ENCODE data around the gene AXDND1. TPM values are rescaled to one million over a fixed set of nuclear protein-coding genes. Genes with fewer than 3 reads are reported as not detected.
"Not testable (repeated sequence)": the region's sequence is repeated elsewhere in the genome, so short reads cannot be mapped to it uniquely, and the experiment has no call there.

The AXDND1 gene
- total and polyA plus RNA-seq, 2 donors = 0.19 to 1.3 TPM

GRCh38 chr1:179476484-179476883, 110.7 kb downstream of the AXDND1 start:
- WGBS = 66% methylated on average over 2 of the region's 2 CpGs

GRCh38 chr1:179478370-179478769, 112.6 kb downstream of the AXDND1 start:
- Histone ChIP-seq H3K27ac (ENCODE audit: low read depth in 1 of 2, low read length in 1 of 2) (no peak overlapping the region), H3K4me3 (ENCODE audit: low read length in 2 of 2) (no peak overlapping the region), H3K9me3 (ENCODE audit: control insufficient read depth in 2 of 2, insufficient read depth in 1 of 2, low read length in 1 of 2) (peaks cover 2 to 23% of the 10 kb centered on the region in 2 donors), H3K4me1 (ENCODE audit: control insufficient read depth in 2 of 2, insufficient read depth in 2 of 2, low read length in 2 of 2) (no peaks in the 10 kb centered on the region), H3K27me3 (ENCODE audit: control insufficient read depth in 2 of 2, insufficient read depth in 1 of 2, low read length in 1 of 2) (no peaks in the 10 kb centered on the region), H3K36me3 (ENCODE audit: control insufficient read depth in 2 of 2, insufficient read depth in 2 of 2, low read length in 1 of 2) (no peaks in the 10 kb centered on the region)
- WGBS = 48% methylated on average over 1 of the region's 1 CpG
- DNase-seq (ENCODE audit: low read depth in 6 of 9, low spot score in 9 of 9) = no peak

More at GRCh38 chr1:179476484-179476883, 110.7 kb downstream of the AXDND1 start:
- Histone ChIP-seq H3K4me3 (ENCODE audit: low read length in 2 of 2) (no peak overlapping the region), H3K36me3 (ENCODE audit: control insufficient read depth in 2 of 2, insufficient read depth in 2 of 2, low read length in 1 of 2) (no peaks in the 10 kb centered on the region), H3K27ac (ENCODE audit: low read depth in 1 of 2, low read length in 1 of 2) (no peak overlapping the region), H3K9me3 (ENCODE audit: control insufficient read depth in 2 of 2, insufficient read depth in 1 of 2, low read length in 1 of 2) (peaks cover 2 to 23% of the 10 kb centered on the region in 2 donors), H3K27me3 (ENCODE audit: control insufficient read depth in 2 of 2, insufficient read depth in 1 of 2, low read length in 1 of 2) (no peaks in the 10 kb centered on the region), H3K4me1 (ENCODE audit: control insufficient read depth in 2 of 2, insufficient read depth in 2 of 2, low read length in 2 of 2) (no peaks in the 10 kb centered on the region)
- no peak for DNase-seq (ENCODE audit: low read depth in 6 of 9, low spot score in 9 of 9)

- Histone ChIP-seq H3K27ac (ENCODE audit: low read depth in 1 of 2, low read length in 1 of 2) (no peak overlapping the region), H3K4me1 (ENCODE audit: control insufficient read depth in 2 of 2, insufficient read depth in 2 of 2, low read length in 2 of 2) (no peaks in the 10 kb centered on the region), H3K9me3 (ENCODE audit: control insufficient read depth in 2 of 2, insufficient read depth in 1 of 2, low read length in 1 of 2) (no peaks in the 10 kb centered on the region), H3K27me3 (ENCODE audit: control insufficient read depth in 2 of 2, insufficient read depth in 1 of 2, low read length in 1 of 2) (no peaks in the 10 kb centered on the region), H3K36me3 (ENCODE audit: control insufficient read depth in 2 of 2, insufficient read depth in 2 of 2, low read length in 1 of 2) (no peaks in the 10 kb centered on the region), H3K4me3 (ENCODE audit: low read length in 2 of 2) (no peak overlapping the region)
- DNase-seq (ENCODE audit: low read depth in 6 of 9, low spot score in 9 of 9) = no peak
- WGBS = 89% methylated on average over 1 of the region's 1 CpG
Observed at GRCh38 chr1:179490611-179491010, 124.8 kb downstream of the AXDND1 start.

- H3K27me3 ChIP-seq (ENCODE audit: control insufficient read depth in 2 of 2, insufficient read depth in 1 of 2, low read length in 1 of 2) = no peaks in the 10 kb centered on the region
- DNase-seq (ENCODE audit: low read depth in 6 of 9, low spot score in 9 of 9) = no peak
- no peaks in the 10 kb centered on the region for H3K4me1 ChIP-seq (ENCODE audit: control insufficient read depth in 2 of 2, insufficient read depth in 2 of 2, low read length in 2 of 2)
- no peaks in the 10 kb centered on the region for H3K36me3 ChIP-seq (ENCODE audit: control insufficient read depth in 2 of 2, insufficient read depth in 2 of 2, low read length in 1 of 2)
- H3K4me3 ChIP-seq (ENCODE audit: low read length in 2 of 2) = no peak overlapping the region
- no peaks in the 10 kb centered on the region for H3K9me3 ChIP-seq (ENCODE audit: control insufficient read depth in 2 of 2, insufficient read depth in 1 of 2, low read length in 1 of 2)
- 83% methylated on average over 2 of the region's 2 CpGs for WGBS
- no peak overlapping the region for H3K27ac ChIP-seq (ENCODE audit: low read depth in 1 of 2, low read length in 1 of 2)
Observed at GRCh38 chr1:179493323-179493722, 127.6 kb downstream of the AXDND1 start.

- no peaks in the 10 kb centered on the region for H3K9me3 ChIP-seq (ENCODE audit: control insufficient read depth in 2 of 2, insufficient read depth in 1 of 2, low read length in 1 of 2)
- WGBS = 89% methylated on average over 6 of the region's 6 CpGs
- no peak overlapping the region for H3K27ac ChIP-seq (ENCODE audit: low read depth in 1 of 2, low read length in 1 of 2)
- H3K36me3 ChIP-seq (ENCODE audit: control insufficient read depth in 2 of 2, insufficient read depth in 2 of 2, low read length in 1 of 2) = no peaks in the 10 kb centered on the region
- H3K4me3 ChIP-seq (ENCODE audit: low read length in 2 of 2) = no peak overlapping the region
- DNase-seq (ENCODE audit: low read depth in 6 of 9, low spot score in 9 of 9) = no peak
- H3K4me1 ChIP-seq (ENCODE audit: control insufficient read depth in 2 of 2, insufficient read depth in 2 of 2, low read length in 2 of 2) = no peaks in the 10 kb centered on the region
- no peaks in the 10 kb centered on the region for H3K27me3 ChIP-seq (ENCODE audit: control insufficient read depth in 2 of 2, insufficient read depth in 1 of 2, low read length in 1 of 2)
Observed at GRCh38 chr1:179506199-179506598, 140.4 kb downstream of the AXDND1 start.

GRCh38 chr1:179509384-179509783, 143.6 kb downstream of the AXDND1 start:
- H3K27ac ChIP-seq (ENCODE audit: low read depth in 1 of 2, low read length in 1 of 2) = no peak overlapping the region
- no peaks in the 10 kb centered on the region for H3K27me3 ChIP-seq (ENCODE audit: control insufficient read depth in 2 of 2, insufficient read depth in 1 of 2, low read length in 1 of 2)
- H3K36me3 ChIP-seq (ENCODE audit: control insufficient read depth in 2 of 2, insufficient read depth in 2 of 2, low read length in 1 of 2) = no peaks in the 10 kb centered on the region
- no peaks in the 10 kb centered on the region for H3K9me3 ChIP-seq (ENCODE audit: control insufficient read depth in 2 of 2, insufficient read depth in 1 of 2, low read length in 1 of 2)
- H3K4me1 ChIP-seq (ENCODE audit: control insufficient read depth in 2 of 2, insufficient read depth in 2 of 2, low read length in 2 of 2) = no peaks in the 10 kb centered on the region
- H3K4me3 ChIP-seq (ENCODE audit: low read length in 2 of 2) = no peak overlapping the region
- WGBS = 86% methylated on average over 4 of the region's 4 CpGs
- DNase-seq (ENCODE audit: low read depth in 6 of 9, low spot score in 9 of 9) = no peak

- DNase-seq (ENCODE audit: low read depth in 6 of 9, low spot score in 9 of 9) = no peak
- no peaks in the 10 kb centered on the region for H3K36me3 ChIP-seq (ENCODE audit: control insufficient read depth in 2 of 2, insufficient read depth in 2 of 2, low read length in 1 of 2)
- H3K4me3 ChIP-seq (ENCODE audit: low read length in 2 of 2) = no peak overlapping the region
- WGBS = 31% methylated on average over 2 of the region's 2 CpGs
- H3K27ac ChIP-seq (ENCODE audit: low read depth in 1 of 2, low read length in 1 of 2) = no peak overlapping the region
- H3K4me1 ChIP-seq (ENCODE audit: control insufficient read depth in 2 of 2, insufficient read depth in 2 of 2, low read length in 2 of 2) = no peaks in the 10 kb centered on the region
- no peaks in the 10 kb centered on the region for H3K27me3 ChIP-seq (ENCODE audit: control insufficient read depth in 2 of 2, insufficient read depth in 1 of 2, low read length in 1 of 2)
- no peaks in the 10 kb centered on the region for H3K9me3 ChIP-seq (ENCODE audit: control insufficient read depth in 2 of 2, insufficient read depth in 1 of 2, low read length in 1 of 2)
Observed at GRCh38 chr1:179510038-179510437, 144.3 kb downstream of the AXDND1 start.

- H3K27me3 ChIP-seq (ENCODE audit: control insufficient read depth in 2 of 2, insufficient read depth in 1 of 2, low read length in 1 of 2) = no peaks in the 10 kb centered on the region
- no peak overlapping the region for H3K27ac ChIP-seq (ENCODE audit: low read depth in 1 of 2, low read length in 1 of 2)
- H3K4me1 ChIP-seq (ENCODE audit: control insufficient read depth in 2 of 2, insufficient read depth in 2 of 2, low read length in 2 of 2) = no peaks in the 10 kb centered on the region
- DNase-seq (ENCODE audit: low read depth in 6 of 9, low spot score in 9 of 9) = no peak
- H3K36me3 ChIP-seq (ENCODE audit: control insufficient read depth in 2 of 2, insufficient read depth in 2 of 2, low read length in 1 of 2) = no peaks in the 10 kb centered on the region
- no peak overlapping the region for H3K4me3 ChIP-seq (ENCODE audit: low read length in 2 of 2)
- no peaks in the 10 kb centered on the region for H3K9me3 ChIP-seq (ENCODE audit: control insufficient read depth in 2 of 2, insufficient read depth in 1 of 2, low read length in 1 of 2)
- WGBS = 82% methylated on average over 11 of the region's 11 CpGs
Observed at GRCh38 chr1:179516976-179517705, 151.4 kb downstream of the AXDND1 start.

- not testable (repeated sequence) for H3K27ac ChIP-seq (ENCODE audit: low read depth in 1 of 2, low read length in 1 of 2); H3K27me3 ChIP-seq (ENCODE audit: control insufficient read depth in 2 of 2, insufficient read depth in 1 of 2, low read length in 1 of 2); H3K4me3 ChIP-seq (ENCODE audit: low read length in 2 of 2); H3K9me3 ChIP-seq (ENCODE audit: control insufficient read depth in 2 of 2, insufficient read depth in 1 of 2, low read length in 1 of 2); H3K36me3 ChIP-seq (ENCODE audit: control insufficient read depth in 2 of 2, insufficient read depth in 2 of 2, low read length in 1 of 2); H3K4me1 ChIP-seq (ENCODE audit: control insufficient read depth in 2 of 2, insufficient read depth in 2 of 2, low read length in 2 of 2); DNase-seq (ENCODE audit: low read depth in 6 of 9, low spot score in 9 of 9)
- WGBS = 90% methylated on average over 1 of the region's 1 CpG
Observed at GRCh38 chr1:179518544-179518943, 152.8 kb downstream of the AXDND1 start.
